GM21360 (cell line): ENCODE measurements around the gene SLC2A4RG.
"Not testable (repeated sequence)": the region's sequence is repeated elsewhere in the genome, so short reads cannot be mapped to it uniquely, and the experiment has no call there.

ENCODE experiments used
- ATAC-seq: cut with Tn5 transposase; IDR thresholded peaks from one replicate; pipeline ENCODE4 v1.9.1; 2021; ENCODE audit warnings: mild to moderate bottlenecking, moderate library complexity; ENCODE audit not compliant: unreplicated experiment

The SLC2A4RG gene

DNA sequence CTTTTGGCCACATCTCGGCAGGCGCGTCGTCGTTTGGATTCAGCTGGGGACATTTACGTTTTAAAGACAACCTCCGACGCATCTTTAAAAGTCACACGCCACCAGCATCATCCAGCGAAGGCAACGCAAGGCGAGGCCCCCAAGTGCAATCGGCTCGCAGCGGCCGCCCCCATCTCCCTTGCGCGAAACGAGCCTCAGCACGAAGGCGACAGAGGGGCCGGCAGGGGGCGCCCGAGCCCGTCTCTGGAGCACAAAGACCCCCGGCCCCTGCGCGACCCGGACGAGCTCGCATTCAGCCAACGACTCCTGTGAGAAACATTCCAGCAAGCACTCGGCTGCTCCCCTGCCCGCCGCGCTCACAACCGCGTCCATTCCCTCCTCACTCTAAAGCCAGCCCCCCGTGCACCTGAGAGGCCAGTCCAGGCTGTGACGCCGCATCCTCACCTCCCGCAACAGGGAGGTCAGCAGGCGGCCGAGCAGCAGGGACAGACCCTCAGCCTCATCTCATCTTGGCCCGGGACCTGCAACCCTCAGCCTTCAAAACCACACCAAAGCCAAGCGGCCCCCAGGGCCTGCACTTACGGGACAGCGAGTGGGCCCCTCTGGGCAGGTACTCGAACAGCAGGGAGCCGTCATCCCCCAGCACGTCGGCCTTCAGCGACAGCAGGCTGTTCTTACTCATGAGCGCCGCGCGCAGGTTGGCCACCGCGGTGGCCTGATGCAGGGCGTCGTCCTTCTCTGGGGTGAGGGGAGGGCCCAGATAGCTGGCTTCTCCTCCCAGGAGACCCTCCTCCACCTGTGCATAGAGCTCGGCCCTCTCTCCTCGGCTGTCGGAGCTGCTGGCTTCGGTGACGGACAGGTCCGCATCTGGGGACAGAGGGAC, 35.8 kb downstream of the SLC2A4RG start:
- no peak for ATAC-seq

DNA sequence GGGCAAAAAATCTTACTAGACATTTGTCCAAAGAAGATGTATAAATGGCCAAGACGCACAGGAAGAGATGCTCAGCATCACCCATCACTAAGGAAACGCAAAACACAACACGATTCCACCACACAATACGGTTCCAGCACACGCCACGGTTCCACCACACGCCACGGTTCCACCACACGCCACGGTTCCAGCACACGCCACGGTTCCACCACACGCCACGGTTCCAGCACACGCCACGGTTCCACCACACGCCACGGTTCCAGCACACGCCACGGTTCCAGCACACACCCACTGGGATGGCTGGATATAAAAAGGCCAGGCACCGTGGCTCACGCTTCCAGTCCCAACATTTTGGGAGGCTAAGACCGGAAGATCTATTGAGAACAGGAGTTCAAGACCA, 37.3 kb downstream of the SLC2A4RG start:
- not testable (repeated sequence) for ATAC-seq

DNA sequence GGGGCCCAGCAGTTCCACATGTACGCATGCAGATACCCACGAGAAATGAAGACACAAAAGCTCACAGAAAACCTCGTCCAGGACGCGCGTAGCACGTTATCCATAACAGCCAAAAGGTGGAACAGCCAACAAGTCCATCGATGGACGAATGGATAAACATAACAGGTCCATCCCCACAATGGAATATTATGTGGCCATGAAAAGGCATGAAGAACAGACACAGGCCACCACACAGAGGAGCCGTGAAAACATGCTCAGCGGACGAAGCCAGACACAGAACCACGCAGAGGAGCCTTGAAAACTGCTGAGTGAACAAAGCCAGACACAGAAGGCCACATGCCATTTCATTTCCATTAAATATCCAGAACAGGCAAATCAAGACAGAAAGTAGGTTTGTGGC, 38.0 kb downstream of the SLC2A4RG start:
- no peak for ATAC-seq

DNA sequence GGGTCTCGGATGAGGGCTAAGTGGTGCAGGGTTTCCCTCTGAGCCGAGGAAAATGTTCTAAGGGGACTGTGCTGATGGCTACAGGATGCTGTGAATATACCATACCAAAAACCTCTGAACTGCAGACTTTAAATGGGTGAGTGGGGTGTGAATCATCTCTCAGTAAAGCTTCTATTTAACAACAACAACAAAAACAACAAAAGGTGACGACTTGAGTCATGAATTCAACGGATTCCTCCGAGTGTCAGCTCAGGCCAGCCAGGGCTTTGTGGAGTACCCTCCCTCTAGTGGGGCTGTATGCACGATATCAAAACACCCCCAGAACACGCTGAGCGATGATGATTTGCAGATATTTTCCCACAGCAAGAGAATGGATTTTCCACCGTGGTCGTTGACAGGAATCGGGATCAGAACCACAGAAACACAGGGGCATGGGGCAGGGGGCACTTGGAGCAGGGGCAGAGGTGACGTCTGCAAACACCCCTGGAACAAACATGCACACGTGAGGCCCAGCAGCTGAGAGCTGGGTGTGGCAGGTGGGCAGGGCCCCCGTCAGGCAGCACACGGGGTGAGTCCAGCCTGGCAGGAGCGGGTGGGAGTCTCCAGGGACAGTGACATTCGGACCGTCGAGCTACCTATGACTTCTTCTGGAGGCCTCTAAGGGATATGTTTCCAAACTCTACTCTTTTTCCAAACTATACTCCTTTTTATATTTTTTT, 38.6 kb downstream of the SLC2A4RG start:
- ATAC-seq: no peak

DNA sequence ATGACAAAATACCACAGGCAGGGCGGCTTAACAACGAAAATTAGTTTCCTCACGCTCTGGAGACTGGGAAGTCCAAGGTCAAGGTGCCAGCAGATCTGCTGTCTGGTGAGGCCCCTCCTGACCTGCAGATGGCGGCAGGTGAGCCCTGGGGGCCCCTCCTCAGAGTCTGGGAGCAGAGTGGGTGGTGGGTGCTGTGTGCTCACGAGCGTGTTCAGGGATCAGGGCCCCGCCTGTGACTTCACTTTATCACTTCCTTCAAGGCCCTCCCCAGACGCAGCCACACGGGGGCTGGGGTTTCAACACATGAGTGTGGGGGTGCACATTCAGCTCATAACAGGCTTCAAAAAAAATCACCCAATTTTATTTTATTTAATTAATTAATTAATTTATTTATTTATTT, 39.3 kb downstream of the SLC2A4RG start:
- ATAC-seq: no peak

DNA sequence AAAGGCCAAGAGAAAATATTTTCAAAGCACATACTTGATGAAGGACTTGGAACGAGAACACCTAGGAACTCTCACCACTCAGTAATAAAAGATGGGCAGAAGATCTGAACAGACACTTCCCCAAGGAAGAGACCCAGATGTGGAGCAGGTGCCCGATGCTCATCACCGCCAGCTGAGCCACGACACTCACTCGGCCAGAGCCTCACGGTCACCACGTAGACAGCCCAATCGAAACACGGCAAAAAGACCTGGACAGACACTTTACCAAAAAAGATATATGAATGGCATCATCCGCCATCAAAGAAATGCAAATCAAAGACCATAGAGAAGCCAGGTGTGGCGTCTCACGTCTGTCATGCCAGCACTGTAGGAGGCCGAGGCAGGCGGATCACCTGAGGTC, 41.6 kb downstream of the SLC2A4RG start:
- no peak for ATAC-seq

DNA sequence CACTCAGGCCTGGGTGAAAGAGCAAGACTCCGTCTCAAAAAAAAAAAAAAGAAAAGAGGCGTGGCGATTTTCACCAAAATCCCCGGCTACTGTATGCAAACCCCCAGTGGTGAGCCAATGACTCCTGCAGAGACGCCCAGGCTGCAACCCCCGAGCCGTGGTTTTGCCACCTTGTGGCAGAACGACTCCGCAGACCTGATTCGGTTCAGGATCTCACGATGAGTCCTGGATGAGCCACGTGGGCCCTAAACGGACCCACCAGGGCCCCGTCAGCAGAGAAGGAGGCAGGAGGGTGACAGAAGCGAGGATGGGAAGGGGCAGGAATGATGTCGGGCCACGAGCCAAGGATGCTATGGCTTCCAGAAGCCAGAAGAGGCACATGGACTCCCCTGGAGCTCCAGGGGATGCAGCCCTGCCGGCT, 42.5 kb downstream of the SLC2A4RG start:
- ATAC-seq: no peak

DNA sequence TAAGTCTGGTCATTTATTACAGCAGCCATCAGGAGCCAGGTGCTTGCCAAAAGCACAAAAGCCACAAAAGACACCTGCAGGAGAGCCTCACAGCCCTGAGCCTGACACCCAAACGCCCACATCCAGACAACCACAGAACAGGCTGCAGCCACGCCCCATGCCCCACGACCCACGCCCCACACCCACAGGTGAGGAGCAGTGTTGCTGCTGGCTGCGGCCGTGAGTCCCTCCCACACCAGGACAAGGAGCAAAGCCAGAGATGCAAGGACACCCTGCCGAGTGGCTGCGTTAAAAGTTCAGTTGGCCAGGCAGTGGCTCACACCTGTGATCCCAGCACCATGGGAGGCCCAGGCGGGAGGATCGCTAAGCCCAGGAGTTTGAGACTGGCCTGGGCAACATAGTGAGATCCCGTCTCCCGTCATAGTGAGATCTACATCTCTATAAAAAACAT, 43.0 kb downstream of the SLC2A4RG start:
- ATAC-seq: no peak

GRCh38 chr20:63783970-63784369, 44.4 kb downstream of the SLC2A4RG start:
- ATAC-seq: no peak

DNA sequence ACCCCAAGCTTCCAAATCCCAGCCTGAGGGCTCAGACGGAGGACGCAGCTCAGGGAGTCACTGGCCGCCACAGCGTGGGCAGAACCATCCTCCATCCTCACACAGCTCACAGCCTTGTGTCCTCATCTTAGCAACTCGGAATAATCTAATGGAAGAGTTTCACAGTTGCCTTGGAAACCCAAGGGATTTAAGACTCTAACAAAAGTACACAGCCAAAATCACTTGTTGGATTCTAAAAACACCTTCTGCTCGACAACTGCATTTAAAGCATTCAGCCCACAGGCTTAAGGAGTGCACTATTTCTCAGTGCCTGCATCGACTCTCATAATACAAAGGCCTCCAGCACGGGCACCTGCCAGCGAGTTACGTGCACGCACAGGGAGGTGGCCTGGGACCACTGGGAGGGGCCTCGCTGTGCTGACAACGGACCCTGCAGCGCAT, 46.1 kb downstream of the SLC2A4RG start:
- no peak for ATAC-seq

GRCh38 chr20:63787302-63787701, 47.7 kb downstream of the SLC2A4RG start:
- ATAC-seq: no peak

DNA sequence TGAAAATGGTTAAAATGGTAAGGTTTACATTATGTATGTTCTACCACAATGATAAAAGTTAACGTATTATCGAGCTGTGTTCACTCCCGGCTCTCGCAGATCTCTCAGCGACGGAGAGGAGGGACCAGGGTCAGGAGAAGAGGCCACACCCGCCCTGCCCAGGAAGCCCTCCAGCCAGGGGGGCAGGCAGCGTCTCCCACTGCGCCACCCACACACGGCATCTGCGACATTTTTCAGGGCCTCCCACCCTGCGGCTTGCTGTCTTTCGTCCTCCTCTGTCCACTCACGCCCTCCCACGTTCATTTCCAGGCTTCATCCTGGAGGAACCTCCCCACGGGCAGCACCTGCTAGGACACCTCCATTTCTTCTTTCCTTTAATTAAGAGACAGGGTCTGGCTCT, 48.2 kb downstream of the SLC2A4RG start:
- ATAC-seq: no peak

GRCh38 chr20:63789836-63790571, 50.4 kb downstream of the SLC2A4RG start:
- no peak for ATAC-seq

DNA sequence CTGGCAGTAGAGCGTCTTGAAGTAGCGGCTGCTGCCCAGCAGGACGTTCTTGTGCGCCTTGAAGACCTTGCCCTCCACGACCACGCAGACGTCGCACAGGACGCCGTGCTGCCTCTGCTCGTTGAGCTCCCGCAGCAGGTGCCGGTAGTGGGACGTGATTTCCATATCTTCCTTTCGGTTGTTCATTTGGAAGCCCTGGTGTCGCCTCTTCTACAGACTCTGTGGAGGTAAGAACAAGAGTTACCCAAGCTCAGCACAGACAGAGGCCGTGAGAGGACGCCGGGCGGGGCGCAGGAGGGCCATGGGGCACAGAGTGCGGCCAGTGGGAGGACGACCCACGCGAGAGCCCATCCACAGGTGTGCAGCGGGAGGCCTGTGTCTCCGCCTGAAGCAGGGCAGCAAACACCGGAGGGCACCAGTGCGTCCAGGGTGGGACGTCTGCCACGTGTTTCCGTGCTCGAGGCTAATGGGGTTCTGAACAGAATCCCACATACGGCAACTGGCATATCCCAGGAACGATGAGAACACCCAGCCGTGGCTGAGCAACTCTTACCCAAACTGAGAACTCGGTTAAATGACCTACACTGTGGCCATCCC, 51.1 kb downstream of the SLC2A4RG start:
- no peak for ATAC-seq

GRCh38 chr20:63791497-63792156, 52.1 kb downstream of the SLC2A4RG start:
- no peak for ATAC-seq

DNA sequence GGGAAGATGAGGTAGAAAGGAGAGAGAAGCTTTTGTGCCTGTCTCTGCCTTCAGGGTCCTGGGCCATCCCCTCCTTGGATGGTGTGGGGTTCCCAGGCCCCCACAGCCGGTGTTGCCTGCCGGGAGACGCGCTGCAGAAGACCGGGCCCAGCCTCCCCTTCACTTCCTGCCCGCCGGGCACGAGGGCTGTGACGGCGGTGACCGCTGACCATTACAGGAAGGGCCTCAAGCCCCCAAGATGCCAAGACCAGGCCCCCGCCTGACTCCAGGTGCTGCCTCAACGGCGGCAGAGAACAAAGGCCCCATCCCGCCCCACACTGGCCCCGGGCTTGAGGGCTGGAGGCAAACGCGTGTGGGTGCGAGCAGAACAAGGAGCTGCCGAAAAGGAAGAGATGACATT, 53.3 kb downstream of the SLC2A4RG start:
- ATAC-seq: no peak
